ENCODE data around the gene KRT8.
"Not testable (repeated sequence)": the region's sequence is repeated elsewhere in the genome, so short reads cannot be mapped to it uniquely, and the experiment has no call there.

KRT8 gene

DNA sequence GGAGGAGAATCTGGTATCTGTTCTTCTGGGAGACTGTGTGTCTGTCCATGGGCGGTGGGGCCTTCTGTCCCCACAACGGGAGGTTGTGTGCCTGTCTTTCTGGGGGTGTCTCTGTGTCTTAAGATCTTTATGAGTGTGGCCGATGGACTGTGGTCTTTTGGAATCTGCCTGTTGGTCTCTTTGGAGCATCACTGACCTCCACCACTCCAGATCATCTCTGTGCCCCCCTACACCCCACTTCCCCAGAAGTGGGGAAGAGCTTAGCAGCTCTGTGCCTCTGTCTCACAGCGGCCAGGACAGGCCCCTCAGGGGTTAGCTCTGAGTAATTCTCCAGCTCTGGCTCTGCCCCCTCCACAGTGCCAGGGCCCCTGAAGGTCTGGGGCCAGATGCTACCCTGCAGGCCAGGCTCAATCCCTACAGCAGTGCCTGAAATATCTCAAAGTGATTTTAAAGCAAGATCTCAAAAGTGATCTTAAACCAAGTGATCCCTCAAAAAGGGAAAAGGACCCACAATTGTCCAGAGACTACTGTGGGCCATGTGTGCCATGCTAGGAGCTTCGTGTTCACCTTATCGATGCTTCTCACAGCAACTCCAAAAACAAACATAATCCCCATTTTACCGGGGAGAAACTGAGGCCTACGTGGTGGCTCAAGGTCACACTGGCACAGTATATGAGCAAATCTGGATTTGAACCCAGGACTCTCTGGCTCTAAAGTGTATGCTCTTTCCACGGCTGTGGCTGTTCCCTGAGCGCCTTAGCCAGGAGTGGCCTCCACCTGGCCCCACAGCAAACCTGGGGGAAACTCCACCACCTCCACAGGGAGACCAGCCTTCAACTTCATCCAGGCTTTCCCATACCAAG is 30.1 kb downstream of the KRT8 start:
- no peak for DNase-seq (ENCODE audit: low spot score)

DNA sequence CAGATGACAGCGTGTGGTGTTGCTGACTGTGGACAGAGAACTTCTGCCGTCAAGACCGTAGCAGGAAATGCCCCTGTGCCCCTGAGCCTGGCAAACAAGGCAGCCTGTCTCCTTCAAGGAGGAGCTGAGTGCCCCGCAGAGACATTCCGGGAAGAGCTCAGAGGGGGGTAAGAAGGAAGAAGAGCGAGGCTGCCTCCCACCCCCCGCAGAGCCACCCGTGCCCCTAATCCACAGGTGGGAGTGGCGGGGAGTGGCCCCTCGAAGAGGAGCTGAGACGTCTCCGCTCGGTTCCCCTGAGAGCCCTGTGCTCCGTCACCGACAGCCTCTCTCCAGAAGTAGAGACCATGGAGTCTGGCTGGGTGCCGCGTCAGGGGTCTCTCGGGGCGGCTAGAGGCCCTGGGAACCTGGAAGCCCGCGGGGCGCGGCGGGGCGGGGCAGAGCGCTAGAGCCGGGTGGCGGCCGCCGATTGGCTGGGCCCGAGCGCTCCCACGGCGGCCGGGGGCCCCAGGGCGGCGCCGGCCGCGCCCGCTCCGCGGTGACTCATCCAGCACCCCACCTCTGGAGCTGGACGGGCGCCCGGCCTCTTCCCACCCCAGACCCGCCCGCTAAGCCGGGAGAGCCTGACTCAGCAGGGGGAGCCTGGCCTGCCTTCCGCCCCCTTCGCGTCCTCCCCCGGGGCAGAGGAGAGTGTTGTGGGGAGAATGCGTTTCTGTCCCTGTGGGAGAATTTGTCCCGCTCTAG is 30.9 kb downstream of the KRT8 start:
- no peak for DNase-seq (ENCODE audit: low spot score)

DNA sequence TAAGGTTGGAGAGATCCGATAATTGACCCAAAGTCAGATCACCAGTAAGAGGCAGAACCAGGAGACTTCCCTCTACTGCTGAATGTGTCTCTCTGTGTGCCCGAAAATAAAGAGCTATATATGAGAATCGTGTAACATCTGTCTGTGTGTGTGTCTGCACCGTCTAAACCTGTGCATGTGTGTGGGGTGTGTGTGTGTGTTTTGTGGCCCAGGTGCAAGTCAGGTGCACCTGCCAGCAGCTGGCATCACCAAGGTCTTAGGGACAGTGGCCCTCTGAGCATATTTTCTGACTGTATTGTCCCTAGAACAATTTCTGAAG is 31.4 kb downstream of the KRT8 start:
- DNase-seq (ENCODE audit: low spot score), result no peak

DNA sequence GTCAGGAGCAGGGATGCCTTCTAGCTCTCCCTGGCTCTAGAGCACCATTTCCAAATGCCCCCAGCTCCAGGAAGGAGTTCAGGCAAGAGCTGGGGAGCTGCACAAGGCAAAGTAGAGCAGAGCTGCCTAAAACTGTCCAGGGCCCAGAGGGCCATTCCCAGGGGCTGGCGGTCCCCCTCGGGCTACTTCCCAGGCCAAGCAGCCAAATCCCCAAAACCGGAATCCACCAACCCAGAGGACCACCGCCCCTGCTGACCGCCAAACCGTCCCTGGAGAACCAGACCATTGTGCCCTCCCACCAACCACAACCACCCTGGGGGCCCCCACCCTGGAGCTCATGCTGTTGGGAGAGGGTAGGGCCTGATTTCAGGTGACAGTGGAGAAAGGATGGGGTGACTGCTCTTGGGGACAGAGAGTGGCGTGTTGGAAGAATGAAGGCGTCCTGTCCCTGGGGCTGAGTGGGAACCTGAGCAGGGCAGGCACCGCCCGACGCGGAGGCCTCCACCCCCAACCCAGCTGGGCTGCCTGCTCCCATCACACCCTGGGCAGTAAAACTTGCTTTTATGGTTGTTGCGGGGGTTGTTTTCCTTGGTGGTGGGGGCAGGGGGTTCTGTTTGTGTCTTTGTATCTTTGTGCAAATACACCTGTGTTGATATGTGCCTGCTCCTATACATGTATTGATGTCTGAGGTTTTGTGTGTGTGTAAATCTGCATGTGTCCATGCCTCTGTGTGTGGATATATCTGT is 32.1 kb downstream of the KRT8 start:
- DNase-seq (ENCODE audit: low spot score), result no peak

DNA sequence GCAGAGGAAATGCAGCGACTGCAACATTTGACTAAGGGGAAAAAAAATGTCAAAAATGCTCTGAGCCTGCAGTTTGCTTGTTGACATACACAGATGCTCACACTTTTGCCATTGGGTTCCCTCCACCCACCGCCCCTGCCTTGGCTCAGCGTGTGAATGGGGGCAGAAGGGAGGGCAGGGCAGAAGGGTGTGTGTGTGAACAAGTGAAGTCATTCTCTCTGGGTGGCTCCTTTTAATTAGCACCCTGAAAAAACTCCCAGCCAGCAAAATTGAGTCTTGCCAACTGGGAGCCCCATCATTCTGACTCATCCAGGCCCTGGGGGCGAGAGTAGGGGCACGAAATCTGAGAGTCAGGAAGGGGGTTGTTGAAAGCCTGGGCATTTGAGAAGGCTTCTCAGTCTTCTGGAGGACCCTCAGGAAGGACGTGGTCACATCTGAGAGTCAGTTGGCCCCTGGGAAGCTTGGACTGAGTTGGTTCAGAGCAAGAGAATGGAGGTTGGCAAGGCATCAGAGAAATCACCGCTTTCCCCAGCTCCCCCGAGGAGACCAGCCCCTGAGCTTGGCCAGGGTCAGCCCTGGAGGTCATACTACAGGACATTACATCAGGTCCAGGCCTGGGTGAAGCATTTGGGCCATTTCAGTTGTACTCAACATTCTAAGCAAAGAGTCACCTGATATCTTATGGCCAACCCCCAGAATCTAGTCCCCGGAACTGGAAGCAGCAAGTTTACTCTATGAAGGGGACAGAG is 33.4 kb downstream of the KRT8 start:
- no peak for DNase-seq (ENCODE audit: low spot score)

DNA sequence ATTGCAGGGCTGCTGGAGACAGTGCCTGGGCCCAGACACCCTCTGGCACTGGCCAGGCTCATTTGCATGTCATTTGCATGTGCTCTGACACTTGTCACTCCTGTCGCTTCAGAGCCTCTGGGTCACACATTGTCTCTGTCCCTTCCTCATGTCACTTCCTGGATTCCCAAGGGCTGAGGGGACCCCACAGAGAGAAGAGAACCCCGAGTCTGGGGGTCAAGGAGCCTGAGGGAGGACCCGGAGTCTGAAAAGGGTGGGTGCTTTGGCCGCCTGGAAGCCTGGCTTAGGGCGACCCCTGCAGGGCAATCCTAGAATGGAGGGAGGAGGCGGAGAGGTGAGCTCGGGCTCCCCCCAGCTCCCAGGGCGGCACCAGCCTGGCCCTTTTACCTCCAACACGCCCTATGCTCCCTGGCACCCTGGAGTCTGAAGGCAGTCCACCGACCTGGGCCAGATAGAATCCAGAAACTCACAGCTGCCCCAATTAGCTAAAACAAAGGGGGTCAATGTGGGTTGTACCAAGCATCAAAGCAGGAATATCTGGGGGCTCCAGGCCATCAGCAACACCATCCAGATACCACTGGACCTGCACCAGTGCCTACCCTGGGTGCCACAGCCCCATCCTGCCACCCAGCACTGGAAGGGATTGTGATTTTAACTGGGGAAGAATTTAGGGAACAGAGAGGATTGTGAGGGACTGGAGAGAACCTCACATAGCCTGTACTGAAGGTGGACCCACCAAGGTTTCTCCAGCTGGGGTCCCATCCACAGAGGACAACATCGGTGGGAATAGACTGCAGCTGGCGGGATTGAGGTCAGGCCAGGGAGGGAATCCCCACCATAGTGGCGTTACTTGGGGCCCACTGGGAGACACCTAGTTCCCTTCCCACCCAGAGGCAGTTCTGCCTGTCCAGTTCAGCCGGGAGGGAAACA is 34.2 kb downstream of the KRT8 start:
- DNase-seq (ENCODE audit: low spot score), result no peak

DNA sequence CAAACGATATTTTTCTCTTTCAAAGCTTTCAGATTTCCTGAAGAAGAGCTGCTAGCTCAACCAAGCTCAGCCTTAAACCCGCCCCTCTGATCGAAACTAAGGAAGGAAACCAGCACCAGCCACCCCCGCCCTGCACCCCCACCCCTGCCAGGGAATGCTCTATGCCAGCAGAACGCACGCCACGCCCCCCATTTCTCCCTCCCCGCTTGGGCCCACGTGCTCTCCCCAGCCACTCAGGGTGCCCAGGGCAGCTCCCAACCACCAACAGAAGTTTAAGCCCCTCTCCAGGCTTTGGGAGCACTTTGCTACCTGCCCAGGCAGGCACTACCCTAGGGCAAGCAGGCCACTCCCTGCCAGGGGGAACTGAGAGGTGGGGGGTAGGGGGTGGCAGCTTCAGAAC is 37.2 kb downstream of the KRT8 start:
- DNase-seq (ENCODE audit: low spot score), result peak; percentile 37

DNA sequence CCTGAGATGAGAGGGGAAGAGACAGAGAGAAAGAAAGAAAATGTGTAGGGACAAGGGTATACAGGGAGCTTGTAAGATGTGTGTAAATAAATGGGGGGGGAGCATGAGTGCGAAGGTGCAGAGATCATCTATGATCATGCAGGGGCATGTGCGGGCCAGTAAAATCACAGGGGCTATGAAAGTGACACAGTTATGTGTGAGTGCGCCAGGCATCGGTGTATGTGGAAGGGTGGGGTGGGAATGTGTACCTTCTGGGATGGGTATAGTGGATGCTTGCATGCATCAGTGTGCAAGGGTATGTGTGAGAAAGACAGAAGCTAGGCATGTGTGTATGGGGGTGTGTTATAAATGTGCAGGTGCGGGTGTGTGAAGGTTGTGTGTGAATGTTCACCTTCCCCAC is 37.7 kb downstream of the KRT8 start:
- DNase-seq (ENCODE audit: low spot score), result no peak

DNA sequence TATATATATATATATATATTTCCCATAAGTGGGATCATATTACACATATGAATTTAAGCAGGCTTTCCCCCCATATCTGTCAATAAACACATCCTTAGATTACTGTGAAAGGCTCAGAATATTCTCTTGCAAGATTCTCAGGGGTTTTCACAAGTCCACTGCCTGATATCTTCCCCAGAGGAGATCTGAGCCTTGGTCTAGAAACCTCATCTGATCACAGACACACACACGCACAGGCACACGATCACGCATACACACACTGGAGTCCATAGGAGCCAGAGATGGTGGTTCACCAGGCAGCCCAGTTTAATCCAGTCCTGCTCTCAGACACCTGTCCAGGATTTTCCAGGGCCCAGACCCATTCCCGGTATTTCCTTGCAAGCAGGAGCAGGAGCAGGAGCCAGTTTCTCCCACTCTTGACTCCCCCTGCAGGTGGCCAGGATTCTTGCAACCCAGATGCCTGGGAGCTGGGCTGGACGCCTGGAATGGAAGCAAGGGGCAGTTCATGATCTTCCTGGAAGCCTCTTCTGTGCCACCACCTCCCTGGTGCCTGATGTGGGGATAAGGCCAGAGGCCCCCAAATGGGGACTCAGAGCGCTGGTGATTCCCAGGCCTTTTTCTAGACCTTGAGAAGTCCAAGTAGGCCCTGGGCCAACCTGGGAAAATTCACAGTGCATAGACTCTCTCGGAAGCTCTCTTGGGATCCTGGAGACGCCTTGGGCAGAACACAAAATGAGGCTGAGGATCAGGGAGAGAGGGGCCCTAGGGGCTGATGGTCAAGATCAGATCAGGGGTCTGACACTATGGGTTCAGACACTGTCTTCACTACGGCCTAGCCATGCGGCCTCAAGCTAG is 39.6 kb downstream of the KRT8 start:
- DNase-seq (ENCODE audit: low spot score), result no peak

DNA sequence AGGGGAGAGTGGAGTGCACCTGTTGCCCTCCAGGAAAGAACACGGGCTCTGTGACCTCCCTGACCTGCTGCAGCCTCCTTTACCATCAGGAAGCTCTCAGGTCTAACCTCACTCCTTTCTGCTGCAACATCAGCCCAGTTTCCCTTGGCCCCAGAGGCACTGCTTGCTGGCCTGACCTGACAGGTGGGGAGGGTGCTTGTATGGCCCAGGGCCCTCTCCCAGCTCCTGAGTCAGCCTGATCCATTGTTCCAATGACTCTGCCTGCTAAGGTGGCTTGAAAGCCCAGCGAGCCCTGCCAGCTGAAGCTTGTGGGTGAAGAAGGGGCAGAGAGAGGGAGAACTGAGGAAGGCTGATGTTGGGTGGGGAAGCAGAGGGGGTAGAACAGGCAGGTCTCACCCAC is 42.9 kb downstream of the KRT8 start:
- no peak for DNase-seq (ENCODE audit: low spot score)

DNA sequence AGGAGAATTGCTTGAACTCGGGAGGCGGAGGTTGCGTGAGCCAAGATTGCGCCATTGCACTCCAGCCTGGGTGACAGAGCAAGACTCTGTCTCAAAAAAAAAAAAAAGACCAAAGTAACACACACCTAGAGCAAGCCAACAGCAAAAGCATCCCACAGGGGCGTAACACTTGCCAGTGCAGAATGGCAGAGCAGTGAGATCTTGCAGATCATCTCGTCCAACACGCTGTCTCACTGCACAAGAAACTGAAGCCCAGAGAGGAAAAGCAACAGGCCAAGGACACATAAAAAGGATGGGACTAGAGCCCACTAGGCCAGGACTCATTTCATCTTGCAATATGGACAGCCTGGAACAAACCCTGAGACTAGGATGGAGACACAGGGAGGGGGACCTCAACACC is 43.4 kb downstream of the KRT8 start:
- DNase-seq (ENCODE audit: low spot score), result no peak

DNA sequence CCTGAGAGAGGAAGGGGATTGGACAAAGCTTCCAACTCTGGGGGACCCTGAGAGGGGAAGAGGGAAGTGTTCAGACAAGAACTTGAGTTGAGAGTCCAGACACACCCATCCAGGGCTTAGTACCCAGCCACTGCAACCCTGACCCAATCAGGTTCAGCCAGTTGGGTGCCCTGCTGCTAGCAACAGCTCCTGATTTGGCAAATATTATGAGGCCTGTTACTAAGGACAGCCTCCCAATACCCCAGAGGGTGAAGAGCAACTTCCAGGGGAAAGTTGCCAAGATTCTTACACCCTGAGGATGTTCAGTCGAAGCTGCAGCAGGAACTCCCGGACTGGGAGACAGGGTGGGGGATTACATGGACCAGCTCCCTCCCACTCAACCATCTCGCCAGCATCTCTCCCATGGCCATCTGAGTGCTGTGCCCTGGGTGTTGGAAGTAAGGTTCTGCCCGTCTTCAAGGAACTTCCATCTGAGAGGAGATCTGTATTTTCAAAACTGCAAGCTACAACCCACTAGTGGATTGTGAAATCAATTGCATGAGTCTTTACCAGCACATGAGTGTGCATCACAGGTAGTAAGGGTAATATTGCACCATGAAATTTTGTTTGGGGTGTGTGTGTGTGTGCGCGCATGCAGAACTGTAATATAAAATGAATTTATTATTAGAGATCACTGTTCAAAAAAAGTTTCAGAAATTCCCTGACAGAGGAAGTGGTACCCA is 44.6 kb downstream of the KRT8 start:
- no peak for DNase-seq (ENCODE audit: low spot score)

DNA sequence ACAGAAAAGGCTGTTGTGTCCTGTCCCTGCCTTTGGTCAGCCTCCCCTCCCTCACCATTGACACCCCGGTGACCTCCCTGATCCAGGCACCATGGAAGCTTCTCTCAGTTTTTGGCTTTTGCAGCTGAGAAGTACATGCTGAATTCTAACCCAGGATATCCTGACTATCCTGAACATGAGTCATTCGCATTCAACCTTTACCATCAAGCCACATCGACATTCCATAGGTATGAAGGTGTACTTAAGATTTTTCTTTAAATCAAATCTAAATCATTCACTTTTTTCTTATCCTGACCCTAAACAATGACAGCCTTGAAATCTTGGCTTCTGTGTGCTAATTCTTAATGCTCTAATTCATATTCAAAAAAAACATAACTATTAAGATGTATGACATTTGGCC is 47.4 kb downstream of the KRT8 start:
- DNase-seq (ENCODE audit: low spot score), result no peak

DNA sequence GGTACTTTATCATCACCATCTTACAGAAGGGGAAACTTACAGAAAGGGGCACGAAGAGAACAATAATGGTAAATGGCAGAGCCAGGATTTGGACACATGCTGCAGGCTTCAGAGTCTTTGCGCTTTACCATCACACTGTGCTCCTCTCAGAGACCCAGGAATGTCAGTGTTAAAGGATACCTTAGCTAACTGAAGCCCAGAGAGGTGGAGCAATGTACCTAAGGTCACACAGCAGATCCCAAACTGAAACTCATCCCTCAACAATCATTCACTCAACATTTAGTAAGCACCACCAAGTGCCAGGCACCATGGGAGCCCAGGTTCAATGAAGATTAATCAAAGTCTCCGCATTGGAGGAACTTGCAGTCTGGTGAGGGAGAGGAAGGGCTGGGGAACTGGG is 48.1 kb downstream of the KRT8 start:
- DNase-seq (ENCODE audit: low spot score), result no peak

DNA sequence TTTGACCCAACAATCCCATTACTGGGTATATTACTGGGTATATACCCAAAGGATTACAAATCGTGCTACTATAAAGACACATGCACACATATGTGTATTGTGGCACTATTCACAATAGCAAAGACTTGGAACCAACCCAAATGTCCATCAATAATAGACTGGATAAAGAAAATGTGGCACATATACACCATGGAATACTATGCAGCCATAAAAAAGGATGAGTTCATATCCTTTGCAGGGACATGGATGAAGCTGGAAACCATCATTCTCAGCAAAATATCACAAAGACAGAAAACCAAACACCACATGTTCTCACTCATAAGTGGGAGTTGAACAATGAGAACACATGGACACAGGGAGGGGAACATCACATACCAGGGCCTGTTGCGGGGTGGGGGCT is 48.8 kb downstream of the KRT8 start:
- DNase-seq (ENCODE audit: low spot score), result not testable (repeated sequence)

DNA sequence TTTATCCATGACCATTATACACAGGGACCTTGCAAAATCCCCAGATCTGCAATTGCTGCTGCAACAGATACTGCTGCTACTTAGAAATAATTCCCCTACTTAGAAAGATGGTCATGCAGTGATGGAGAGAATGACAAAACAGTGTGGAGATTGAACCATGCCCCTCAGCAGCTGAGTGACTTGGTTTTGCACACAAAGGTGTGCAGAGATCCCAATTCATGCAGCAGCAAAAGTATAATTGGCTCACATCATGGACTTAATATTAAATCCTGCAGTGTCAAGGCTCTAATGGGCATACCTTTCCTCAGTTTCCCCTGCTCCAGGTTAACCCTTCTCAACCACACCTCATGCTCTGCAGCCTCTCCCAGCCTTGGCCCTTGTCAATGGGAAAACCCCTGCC is 53.1 kb downstream of the KRT8 start:
- DNase-seq (ENCODE audit: low spot score), result no peak

DNA sequence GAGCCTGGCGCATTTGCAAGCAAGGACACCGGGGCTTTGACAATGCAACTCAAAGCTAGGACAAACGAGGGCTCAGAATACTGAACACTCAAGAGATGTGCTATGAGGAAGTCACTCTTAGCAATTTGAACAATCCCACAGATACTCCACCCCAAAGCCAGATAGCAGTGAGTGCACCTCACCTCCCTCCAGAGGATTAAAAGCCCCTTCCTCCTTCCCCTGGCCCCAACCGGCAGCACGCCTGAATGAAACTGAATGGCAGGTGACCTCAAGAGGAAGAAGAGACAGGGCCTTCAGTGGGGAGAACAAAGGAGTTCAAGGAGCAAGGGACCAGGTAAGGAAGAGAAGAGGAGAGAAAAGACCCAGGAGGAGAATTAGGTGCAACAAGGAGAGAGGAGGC is 54.2 kb downstream of the KRT8 start:
- DNase-seq (ENCODE audit: low spot score), result no peak

DNA sequence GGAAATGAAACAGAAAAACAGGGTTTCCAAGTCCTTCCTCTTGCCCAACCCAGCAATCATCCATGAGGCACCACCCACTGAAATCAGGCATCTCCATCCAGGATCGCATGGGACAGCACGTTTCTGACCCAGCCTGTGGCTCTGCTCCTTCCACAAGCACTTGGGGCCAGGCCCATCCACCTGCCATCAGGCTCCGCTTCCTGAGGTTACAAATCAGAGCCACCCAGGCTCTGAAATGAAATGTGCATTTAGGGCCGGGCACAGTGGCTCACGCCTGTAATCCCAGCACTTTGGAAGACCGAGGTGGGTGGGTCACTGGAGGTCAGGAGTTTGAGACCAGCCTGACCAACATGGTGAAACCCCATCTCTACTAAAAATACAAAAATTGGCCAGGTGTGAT is 55.4 kb downstream of the KRT8 start:
- DNase-seq (ENCODE audit: low spot score), result no peak

DNA sequence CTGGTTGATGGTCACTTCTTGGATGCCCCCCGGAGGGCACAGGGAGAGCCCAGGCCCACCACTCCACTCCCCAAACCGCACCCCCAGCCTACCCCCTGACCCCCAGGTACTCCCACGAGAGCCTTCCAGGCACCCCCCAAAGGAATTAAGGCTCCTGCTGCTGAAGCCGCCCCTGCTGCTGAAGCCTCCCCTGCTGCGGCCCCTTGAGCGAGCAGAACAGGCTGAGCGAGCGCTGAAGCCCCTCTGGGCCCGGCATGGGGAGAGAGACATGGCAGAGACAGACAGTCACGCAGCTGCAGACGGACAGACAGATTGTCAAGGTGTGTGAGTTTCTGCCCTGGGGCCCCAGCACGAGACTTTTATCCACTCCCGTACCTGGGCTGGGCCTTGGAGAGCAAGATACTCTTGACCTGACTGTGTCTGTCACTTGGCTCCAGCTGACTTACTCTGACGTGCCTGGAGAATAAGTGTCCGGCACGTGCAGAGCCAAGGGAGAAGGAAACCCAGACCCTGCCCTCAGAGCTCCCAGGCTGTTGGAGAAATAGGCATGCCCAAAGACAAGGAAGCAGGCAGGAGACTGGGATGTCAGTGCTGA is 56.1 kb downstream of the KRT8 start, which contains the start of gene KRT78:
Gene KRT78, minus strand, starts transcription at position 334 of the 595 bp plus-strand sequence. Its CDS starts 64 bp downstream, at position 270.
- DNase-seq (ENCODE audit: low spot score), result no peak

All from putamen (tissue), 1 donor.